Activated naive CD4-positive, alpha-beta T cell treated with anti-CD3 and anti-CD28 coated beads for 36 hours (primary cell): ENCODE results near the gene COL23A1. TPM values are rescaled to one million over a fixed set of nuclear protein-coding genes. Genes with fewer than 3 reads are reported as not detected.
A peak's percentile ranks its signal among the peaks of the same experiment; 100 is the strongest.

Experiments used
- CTCF ChIA-PET: fragments of 350-600 bp; sonication (Branson Sonifier 250); formaldehyde crosslinking; loops from one replicate; lab custom pipeline; 2021; ENCODE audit warnings: antibody characterized with exemption; lab: Charles Lee
- DNase-seq: peaks from one replicate; pipeline ENCODE4 v3.0.0-alpha.2; 2020
- H3K27ac Mint-ChIP-seq: one replicate; pipeline ENCODE4 v1.8.0; 2021; ENCODE audit warnings: mild to moderate bottlenecking, mixed read lengths
- H3K27me3 Mint-ChIP-seq: one replicate; pipeline ENCODE4 v1.8.0; 2021; ENCODE audit warnings: low read depth, mixed read lengths
- H3K36me3 Mint-ChIP-seq: one replicate; pipeline ENCODE4 v1.8.0; 2021; ENCODE audit warnings: low read depth, mixed read lengths
- H3K4me1 Mint-ChIP-seq: one replicate; pipeline ENCODE4 v1.8.0; 2021; ENCODE audit warnings: low read depth, mixed read lengths
- H3K4me3 Mint-ChIP-seq: one replicate; pipeline ENCODE4 v1.8.0; 2021; ENCODE audit warnings: mild to moderate bottlenecking, moderate library complexity, mixed read lengths
- H3K9me3 Mint-ChIP-seq: one replicate; pipeline ENCODE4 v1.8.0; 2021; ENCODE audit warnings: mixed read lengths
- intact Hi-C: fragments of 100-400 bp; cut with micrococcal nuclease; formaldehyde crosslinking; loops from one replicate; pipeline ENCODE4 v1.15.1; 2023
- total RNA-seq, 2 experiments: library from RNA; stranded (reverse); gene quantifications; one replicate each; pipeline ENCODE4 v1.2.3, GENCODE V29; 2021

Gene COL23A1
- total RNA-seq, 2 experiments from 2014 or later, result 0.07 TPM; not detected in 1

- Mint-ChIP-seq H3K4me1 (peaks cover 49% of the 10 kb centered on the region), H3K36me3 (peaks cover 46% of the 10 kb centered on the region), H3K4me3 (no peak overlapping the region), H3K27ac (peak overlapping the region; percentile 48), H3K27me3 (no peaks in the 10 kb centered on the region), H3K9me3 (no peaks in the 10 kb centered on the region)
- no peak for DNase-seq
- CTCF ChIA-PET, result no interaction called here
- intact Hi-C loops, result no loop called here
Measured at GRCh38 chr5:178619390-178619789, 29.2 kb upstream of the COL23A1 start.

- CTCF ChIA-PET, result interaction anchor here (1.7 kb wide), 1 partner anchor 11 kb away, joined by 3 read pairs; no protein-coding TSS in a partner anchor
- intact Hi-C loops, result no loop called here
- peaks cover 10% of the 10 kb centered on the region for H3K4me1 Mint-ChIP-seq
- no peaks in the 10 kb centered on the region for H3K9me3 Mint-ChIP-seq
- H3K4me3 Mint-ChIP-seq, result no peak overlapping the region
- no peak overlapping the region for H3K27ac Mint-ChIP-seq
- H3K36me3 Mint-ChIP-seq, result peaks cover 48% of the 10 kb centered on the region
- DNase-seq, result no peak
- no peaks in the 10 kb centered on the region for H3K27me3 Mint-ChIP-seq
Measured at GRCh38 chr5:178612299-178612698, 22.1 kb upstream of the COL23A1 start.

- CTCF ChIA-PET, result no interaction called here
- no peaks in the 10 kb centered on the region for H3K9me3 Mint-ChIP-seq
- no peak overlapping the region for H3K4me3 Mint-ChIP-seq
- intact Hi-C loops, result no loop called here
- no peaks in the 10 kb centered on the region for H3K27me3 Mint-ChIP-seq
- no peaks in the 10 kb centered on the region for H3K4me1 Mint-ChIP-seq
- peaks cover 44% of the 10 kb centered on the region for H3K36me3 Mint-ChIP-seq
- H3K27ac Mint-ChIP-seq, result no peak overlapping the region
- DNase-seq, result no peak
Measured at GRCh38 chr5:178606269-178606668, 16.1 kb upstream of the COL23A1 start.

- H3K36me3 Mint-ChIP-seq, result peaks cover 42% of the 10 kb centered on the region
- no peaks in the 10 kb centered on the region for H3K4me1 Mint-ChIP-seq
- H3K9me3 Mint-ChIP-seq, result no peaks in the 10 kb centered on the region
- CTCF ChIA-PET, result no interaction called here
- DNase-seq, result no peak
- H3K27ac Mint-ChIP-seq, result no peak overlapping the region
- H3K27me3 Mint-ChIP-seq, result no peaks in the 10 kb centered on the region
- intact Hi-C loops, result no loop called here
- no peak overlapping the region for H3K4me3 Mint-ChIP-seq
Measured at GRCh38 chr5:178605788-178606187, 15.6 kb upstream of the COL23A1 start.

- intact Hi-C loops, result no loop called here
- no peaks in the 10 kb centered on the region for H3K4me1 Mint-ChIP-seq
Measured at GRCh38 chr5:178602752-178603151, 12.6 kb upstream of the COL23A1 start.

GRCh38 chr5:178595750-178596149 lies 5.6 kb upstream of the COL23A1 start:
- peaks cover 3% of the 10 kb centered on the region for H3K4me1 Mint-ChIP-seq
- intact Hi-C loops, result no loop called here
- H3K27me3 Mint-ChIP-seq, result peaks cover 9% of the 10 kb centered on the region
- peaks cover 21% of the 10 kb centered on the region for H3K9me3 Mint-ChIP-seq
- peaks cover 36% of the 10 kb centered on the region for H3K36me3 Mint-ChIP-seq
- no peak overlapping the region for H3K4me3 Mint-ChIP-seq
- no peak overlapping the region for H3K27ac Mint-ChIP-seq
- CTCF ChIA-PET, result no interaction called here
- no peak for DNase-seq

More at GRCh38 chr5:178602752-178603151, 12.6 kb upstream of the COL23A1 start:
- CTCF ChIA-PET, result no interaction called here
- no peak for DNase-seq
- H3K27me3 Mint-ChIP-seq, result no peaks in the 10 kb centered on the region
- no peaks in the 10 kb centered on the region for H3K9me3 Mint-ChIP-seq
- H3K36me3 Mint-ChIP-seq, result peaks cover 39% of the 10 kb centered on the region
- no peak overlapping the region for H3K27ac Mint-ChIP-seq
- no peak overlapping the region for H3K4me3 Mint-ChIP-seq

- CTCF ChIA-PET, result no interaction called here
- Mint-ChIP-seq H3K27ac (no peak overlapping the region), H3K4me1 (peaks cover 6% of the 10 kb centered on the region), H3K4me3 (no peak overlapping the region), H3K27me3 (peaks cover 11% of the 10 kb centered on the region), H3K9me3 (peaks cover 21% of the 10 kb centered on the region), H3K36me3 (peaks cover 36% of the 10 kb centered on the region)
- no peak for DNase-seq
- intact Hi-C loops, result no loop called here
Measured at GRCh38 chr5:178595150-178595549, 5.0 kb upstream of the COL23A1 start.

GRCh38 chr5:178590924-178591423 lies 781 bp upstream of the COL23A1 start:
- H3K4me1 Mint-ChIP-seq, result peaks cover 7% of the 10 kb centered on the region
- intact Hi-C loops, result loop anchor here (1.0 kb wide), 2 partner anchors 311 to 359 kb away; partner anchors contain the start of gene PHYKPL
- CTCF ChIA-PET, result interaction anchor here (2.0 kb wide), 1 partner anchor 13 kb away, joined by 6 read pairs; no protein-coding TSS in a partner anchor
- H3K9me3 Mint-ChIP-seq, result peaks cover 20% of the 10 kb centered on the region
- peaks cover 45% of the 10 kb centered on the region for H3K27me3 Mint-ChIP-seq
- H3K27ac Mint-ChIP-seq, result no peak overlapping the region
- H3K4me3 Mint-ChIP-seq, result peak overlapping the region; percentile 57
- DNase-seq, result no peak
- H3K36me3 Mint-ChIP-seq, result peaks cover 18% of the 10 kb centered on the region

- peak; percentile 8 for DNase-seq
- intact Hi-C loops, result loop anchor here (1.0 kb wide), 2 partner anchors 309 to 357 kb away; partner anchors contain the start of gene PHYKPL
- H3K27ac Mint-ChIP-seq, result no peak overlapping the region
- peaks cover 7% of the 10 kb centered on the region for H3K9me3 Mint-ChIP-seq
- H3K36me3 Mint-ChIP-seq, result peaks cover 7% of the 10 kb centered on the region
- peaks cover 7% of the 10 kb centered on the region for H3K4me1 Mint-ChIP-seq
- peaks cover 45% of the 10 kb centered on the region for H3K27me3 Mint-ChIP-seq
- peak overlapping the region; percentile 34 for H3K4me3 Mint-ChIP-seq
- CTCF ChIA-PET, result interaction anchor here (0.5 to 2.1 kb wide), 4 partner anchors 14 to 131 kb away, joined by 3 to 7 read pairs (median 6); no protein-coding TSS in a partner anchor
Measured at GRCh38 chr5:178589180-178590140, 733 bp downstream of the COL23A1 start.

- DNase-seq, result no peak
- H3K36me3 Mint-ChIP-seq, result peaks cover under 1% of the 10 kb centered on the region
- no peaks in the 10 kb centered on the region for H3K9me3 Mint-ChIP-seq
- CTCF ChIA-PET, result interaction anchor here (2.1 kb wide), 1 partner anchor 127 kb away, joined by 7 read pairs; no protein-coding TSS in a partner anchor
- H3K4me1 Mint-ChIP-seq, result peaks cover 7% of the 10 kb centered on the region
- intact Hi-C loops, result no loop called here
- H3K4me3 Mint-ChIP-seq, result no peak overlapping the region
- H3K27ac Mint-ChIP-seq, result no peak overlapping the region
- H3K27me3 Mint-ChIP-seq, result peaks cover 45% of the 10 kb centered on the region
Measured at GRCh38 chr5:178588769-178589168, 1.4 kb downstream of the COL23A1 start.

GRCh38 chr5:178587763-178588611 lies 2.2 kb downstream of the COL23A1 start:
- H3K4me3 Mint-ChIP-seq, result no peak overlapping the region
- no peaks in the 10 kb centered on the region for H3K9me3 Mint-ChIP-seq
- peaks cover 45% of the 10 kb centered on the region for H3K27me3 Mint-ChIP-seq
- H3K27ac Mint-ChIP-seq, result no peak overlapping the region
- DNase-seq, result no peak
- peaks cover 7% of the 10 kb centered on the region for H3K4me1 Mint-ChIP-seq
- intact Hi-C loops, result no loop called here
- no peaks in the 10 kb centered on the region for H3K36me3 Mint-ChIP-seq
- CTCF ChIA-PET, result interaction anchor here (2.1 kb wide), 1 partner anchor 126 kb away, joined by 7 read pairs; no protein-coding TSS in a partner anchor

GRCh38 chr5:178586396-178586795 lies 3.8 kb downstream of the COL23A1 start:
- no peak overlapping the region for H3K4me3 Mint-ChIP-seq
- peaks cover 7% of the 10 kb centered on the region for H3K4me1 Mint-ChIP-seq
- no peak for DNase-seq
- H3K9me3 Mint-ChIP-seq, result no peaks in the 10 kb centered on the region
- CTCF ChIA-PET, result interaction anchor here (1.0 kb wide), 1 partner anchor 125 kb away, joined by 4 read pairs; no protein-coding TSS in a partner anchor
- intact Hi-C loops, result no loop called here
- H3K27me3 Mint-ChIP-seq, result peaks cover 42% of the 10 kb centered on the region
- H3K27ac Mint-ChIP-seq, result no peak overlapping the region
- H3K36me3 Mint-ChIP-seq, result no peaks in the 10 kb centered on the region
